Measurements from ENCODE around the gene ACAA2.
A peak's percentile ranks its signal among the peaks of the same experiment; 100 is the strongest.

Gene ACAA2

GRCh38 chr18:49764032-49764431 is 49.3 kb downstream of the ACAA2 start:
- no peak for TF ChIP-seq CTCF (conservative IDR thresholded peaks at IDR 0.05; ENCODE audit: low read depth, low read length)
- peak; percentile 60 for DNase-seq (ENCODE audit: low read depth)
- H3K4me3 ChIP-seq (ENCODE audit: low read depth, low read length), result no peak overlapping the region

- no peak for TF ChIP-seq CTCF (conservative IDR thresholded peaks at IDR 0.05; ENCODE audit: low read depth, low read length)
- DNase-seq (ENCODE audit: low read depth), result no peak
- no peak overlapping the region for H3K4me3 ChIP-seq (ENCODE audit: low read depth, low read length)
Measured at GRCh38 chr18:49763590-49763989, 49.7 kb downstream of the ACAA2 start.

- DNase-seq (ENCODE audit: low read depth), result no peak
- H3K4me3 ChIP-seq (ENCODE audit: low read depth, low read length), result no peak overlapping the region
- TF ChIP-seq CTCF (conservative IDR thresholded peaks at IDR 0.05; ENCODE audit: low read depth, low read length), result no peak
Measured at GRCh38 chr18:49762191-49763077, 50.9 kb downstream of the ACAA2 start.

DNA sequence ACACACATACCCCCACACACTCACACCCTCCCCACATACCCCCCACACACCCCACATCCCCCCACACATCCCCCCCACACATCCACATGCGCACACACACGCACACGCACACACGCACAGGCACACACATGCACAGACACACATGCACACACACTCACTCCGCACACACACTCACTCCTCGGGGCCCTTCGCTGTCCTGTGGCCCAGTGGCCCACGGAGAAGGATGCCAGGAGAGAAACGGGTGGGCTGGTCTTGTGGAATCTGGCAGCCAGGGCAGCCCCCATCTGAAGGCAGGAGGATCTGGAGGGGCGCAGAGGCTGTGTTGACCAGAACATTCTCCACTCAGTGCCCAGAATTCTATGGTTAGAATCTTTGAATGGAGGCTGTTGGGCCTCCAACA is 51.6 kb downstream of the ACAA2 start:
- TF ChIP-seq CTCF (conservative IDR thresholded peaks at IDR 0.05; ENCODE audit: low read depth, low read length), result no peak
- H3K4me3 ChIP-seq (ENCODE audit: low read depth, low read length), result no peak overlapping the region
- no peak for DNase-seq (ENCODE audit: low read depth)

DNA sequence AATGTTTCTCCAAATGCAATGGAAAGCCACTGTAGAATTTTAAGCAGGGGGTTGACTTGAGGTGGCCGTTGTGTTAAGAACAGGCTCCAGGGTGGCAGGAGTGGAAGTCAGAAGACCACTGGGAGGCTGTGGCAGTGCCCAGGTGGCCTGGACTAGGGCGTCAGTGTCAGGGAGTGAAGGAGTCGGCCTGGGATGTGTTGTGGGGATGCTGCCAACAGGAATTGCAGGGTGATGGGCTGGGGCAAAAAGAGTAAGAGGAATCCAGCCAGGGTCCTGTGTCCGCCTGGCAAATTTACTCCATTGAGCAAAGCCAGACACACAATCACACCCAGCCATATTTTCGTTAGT is 55.1 kb downstream of the ACAA2 start:
- DNase-seq (ENCODE audit: low read depth), result no peak
- no peak overlapping the region for H3K4me3 ChIP-seq (ENCODE audit: low read depth, low read length)
- no peak for TF ChIP-seq CTCF (conservative IDR thresholded peaks at IDR 0.05; ENCODE audit: low read depth, low read length)

DNA sequence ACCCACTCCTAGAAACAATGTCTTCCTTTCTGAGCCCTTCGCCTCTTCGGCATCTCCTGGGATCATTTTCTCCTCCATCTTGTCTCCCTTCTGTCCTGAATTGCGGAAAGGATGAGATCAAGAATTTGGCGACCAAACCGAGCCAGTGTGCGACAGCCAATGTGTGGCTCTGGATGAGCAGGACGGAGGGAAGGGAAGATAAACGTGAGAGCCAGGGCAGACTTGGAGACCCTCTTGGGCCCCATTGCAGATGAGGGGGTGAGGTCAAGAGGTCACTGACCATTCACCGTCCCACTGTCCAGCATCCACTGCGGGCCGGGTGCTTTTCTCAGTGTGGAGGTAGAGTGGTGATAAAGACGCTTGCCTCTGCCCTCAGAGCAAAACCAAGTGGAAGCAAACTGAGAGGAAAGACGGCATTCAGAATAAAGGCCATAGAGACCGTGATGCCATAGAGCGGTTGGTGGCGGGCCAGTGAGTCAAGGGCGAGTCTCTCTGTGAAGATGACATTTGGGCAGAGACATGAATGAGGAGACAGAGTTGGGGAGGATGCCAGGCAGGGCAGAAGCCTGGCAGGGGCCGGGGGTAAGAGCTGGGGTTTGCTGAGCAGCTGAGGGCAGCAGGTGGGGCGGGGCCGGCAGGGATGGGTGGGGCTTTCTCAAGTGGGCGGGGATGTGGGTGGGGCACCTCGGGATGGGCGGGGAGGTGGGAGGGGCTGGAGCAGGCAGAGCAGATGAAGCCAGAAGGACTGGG is 55.6 kb downstream of the ACAA2 start:
- no peak overlapping the region for H3K4me3 ChIP-seq (ENCODE audit: low read depth, low read length)
- no peak for TF ChIP-seq CTCF (conservative IDR thresholded peaks at IDR 0.05; ENCODE audit: low read depth, low read length)
- DNase-seq (ENCODE audit: low read depth), result no peak

Measured in choroid plexus epithelial cell (primary cell).